Measurements from ENCODE around the gene QDPR. TPM values are rescaled to one million over a fixed set of nuclear protein-coding genes. Genes with fewer than 3 reads are reported as not detected.
"Not testable (repeated sequence)": the region's sequence is repeated elsewhere in the genome, so short reads cannot be mapped to it uniquely, and the experiment has no call there.

The QDPR gene
- total RNA-seq, 2 experiments from 2014 or later, result 26.8 TPM

DNA sequence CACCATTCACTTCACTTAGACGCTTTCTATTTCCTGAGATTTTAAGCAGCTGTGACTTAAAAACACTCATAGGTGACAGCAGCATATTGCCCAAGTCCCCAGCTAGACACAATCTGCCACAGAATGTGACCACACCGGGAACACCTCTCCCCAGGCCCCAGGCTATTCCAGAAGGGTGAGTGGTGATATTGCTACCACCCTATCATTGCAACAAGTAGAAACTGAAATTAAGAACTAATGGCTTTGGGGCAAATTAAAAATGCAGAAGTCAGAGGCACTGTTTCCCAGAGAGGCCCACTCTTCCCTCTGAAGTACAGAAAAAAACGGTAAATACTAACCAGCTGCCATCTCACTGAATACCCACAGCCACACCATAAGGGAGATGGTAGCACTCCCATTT lies 35.0 kb downstream of the QDPR start:
- no peaks in the 10 kb centered on the region for H3K36me3 Mint-ChIP-seq (ENCODE audit: low read depth)
- H3K27me3 Mint-ChIP-seq, result no peaks in the 10 kb centered on the region
- no peak overlapping the region for H3K27ac Mint-ChIP-seq
- no peak overlapping the region for H3K4me3 Mint-ChIP-seq
- POLR2A ChIA-PET, result no interaction called here
- H3K9me3 Mint-ChIP-seq, result no peaks in the 10 kb centered on the region
- CTCF ChIA-PET, result no interaction called here
- no peak for DNase-seq
- H3K4me1 Mint-ChIP-seq, result peaks cover 2% of the 10 kb centered on the region

DNA sequence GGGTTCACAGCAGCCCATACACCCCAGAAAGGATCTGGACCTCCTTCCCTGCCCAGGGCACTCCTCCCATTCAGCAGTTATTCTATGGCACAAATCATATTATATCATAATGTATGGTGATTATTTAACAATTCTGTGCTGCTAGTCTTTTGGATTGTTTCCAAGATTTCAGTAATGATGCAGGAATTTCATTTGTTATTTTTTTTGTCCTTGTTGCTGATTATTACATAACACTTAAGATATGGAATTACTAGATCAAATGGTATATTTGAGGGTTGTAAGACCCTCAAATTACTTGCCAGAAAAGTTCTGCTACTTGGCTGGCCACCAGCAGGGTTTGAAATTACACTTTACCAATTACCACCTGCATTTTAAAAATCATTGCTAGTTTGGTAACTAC lies 36.4 kb downstream of the QDPR start:
- no peak overlapping the region for H3K27ac Mint-ChIP-seq
- ChIA-PET POLR2A (no interaction called here), CTCF (no interaction called here)
- no peak overlapping the region for H3K4me3 Mint-ChIP-seq
- DNase-seq, result no peak
- H3K9me3 Mint-ChIP-seq, result no peaks in the 10 kb centered on the region
- no peaks in the 10 kb centered on the region for H3K36me3 Mint-ChIP-seq (ENCODE audit: low read depth)
- H3K27me3 Mint-ChIP-seq, result no peaks in the 10 kb centered on the region
- peaks cover 2% of the 10 kb centered on the region for H3K4me1 Mint-ChIP-seq

DNA sequence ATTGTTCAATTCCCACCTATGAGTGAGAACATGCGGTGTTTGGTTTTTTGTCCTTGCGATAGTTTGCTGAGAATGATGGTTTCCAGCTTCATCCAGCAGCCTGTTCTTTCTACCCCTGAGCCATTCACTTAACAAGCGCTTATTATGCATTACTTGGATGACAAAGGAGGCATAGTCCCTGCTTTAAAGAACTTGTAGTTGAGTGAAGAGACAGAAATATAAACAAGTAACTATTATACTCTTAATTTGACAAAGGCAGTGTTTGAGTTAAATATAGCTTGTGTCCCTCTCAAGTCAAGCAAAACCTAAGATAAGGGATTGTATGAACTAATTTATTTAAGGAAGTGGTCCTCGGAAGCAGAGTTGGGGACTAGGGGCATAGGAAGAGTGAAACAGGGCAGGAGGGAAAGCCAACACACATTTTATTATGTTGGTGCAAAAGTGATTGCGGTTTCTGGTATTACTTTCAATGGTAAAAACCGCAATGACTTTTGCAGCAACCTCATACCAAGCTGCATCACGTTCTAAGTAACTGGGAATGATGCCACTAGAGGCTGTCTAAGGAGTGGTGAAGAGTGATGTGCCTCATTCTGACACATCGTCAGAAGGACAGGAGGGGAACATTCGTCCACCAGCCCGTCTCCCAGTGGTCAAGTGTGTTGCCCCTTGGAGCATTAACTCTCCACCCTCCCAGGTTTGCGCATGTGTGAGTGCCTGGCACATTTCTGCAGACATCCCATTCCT lies 41.8 kb downstream of the QDPR start:
- POLR2A ChIA-PET, result no interaction called here
- no peak overlapping the region for H3K4me3 Mint-ChIP-seq
- no peak for DNase-seq
- H3K27ac Mint-ChIP-seq, result no peak overlapping the region
- H3K27me3 Mint-ChIP-seq, result no peaks in the 10 kb centered on the region
- H3K9me3 Mint-ChIP-seq, result no peaks in the 10 kb centered on the region
- CTCF ChIA-PET, result interaction anchor here (1.3 to 1.4 kb wide), 2 partner anchors 18 kb away, joined by 3 read pairs; no protein-coding TSS in a partner anchor
- no peaks in the 10 kb centered on the region for H3K4me1 Mint-ChIP-seq
- H3K36me3 Mint-ChIP-seq (ENCODE audit: low read depth), result no peaks in the 10 kb centered on the region

DNA sequence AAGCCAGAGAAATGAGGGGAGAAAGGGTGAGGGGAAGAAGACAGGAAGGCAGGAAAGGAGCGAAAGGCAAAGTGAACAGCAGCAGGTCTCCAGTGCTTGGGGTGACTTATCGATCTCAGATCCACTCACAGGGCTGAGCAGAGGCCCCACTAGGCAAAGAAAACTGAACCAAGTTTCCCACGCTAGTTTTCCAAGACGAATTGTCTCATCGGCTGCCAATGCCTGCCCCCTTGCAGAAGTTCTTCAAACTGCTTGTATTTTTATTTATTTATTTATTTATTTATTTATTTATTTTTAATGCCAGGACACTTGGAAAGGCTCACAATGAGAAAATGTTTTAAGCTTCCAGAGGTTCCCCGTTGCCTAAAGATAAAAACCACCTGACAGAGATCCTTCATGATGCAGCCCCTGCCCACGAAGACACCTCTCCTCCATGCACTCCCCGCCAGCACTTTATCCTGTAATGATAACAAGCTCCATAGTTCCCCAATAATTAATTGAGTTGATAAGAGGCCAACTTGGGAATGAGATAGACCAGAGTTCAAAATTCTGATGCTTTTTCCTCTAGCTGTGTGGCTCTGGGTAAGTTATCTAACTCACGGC lies 43.2 kb downstream of the QDPR start:
- Mint-ChIP-seq H3K4me3 (no peak overlapping the region), H3K36me3 (ENCODE audit: low read depth) (no peaks in the 10 kb centered on the region), H3K9me3 (no peaks in the 10 kb centered on the region), H3K27me3 (no peaks in the 10 kb centered on the region), H3K27ac (no peak overlapping the region), H3K4me1 (no peaks in the 10 kb centered on the region)
- ChIA-PET POLR2A (no interaction called here), CTCF (interaction anchor here (1.4 kb wide), 1 partner anchor 17 kb away, joined by 3 read pairs; no protein-coding TSS in a partner anchor)
- no peak for DNase-seq

DNA sequence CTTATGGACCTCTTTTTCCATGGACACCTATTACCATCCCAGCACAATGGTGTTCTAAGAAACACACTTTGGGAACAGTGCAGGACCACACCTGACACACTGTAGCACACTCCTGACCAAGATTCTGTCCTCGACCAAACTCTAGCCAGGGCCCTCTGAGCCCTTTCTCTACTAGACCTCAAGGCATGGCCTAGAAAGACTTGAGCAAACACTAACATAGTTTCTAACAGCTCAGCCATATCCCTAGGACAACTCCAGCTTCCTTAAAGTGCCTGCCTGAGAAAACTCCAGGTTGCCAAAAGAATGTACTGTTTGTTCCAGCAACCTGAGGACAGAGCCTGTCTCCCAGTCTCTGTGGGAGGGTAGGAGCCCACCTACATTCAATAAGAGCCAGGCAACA lies 48.3 kb downstream of the QDPR start:
- Mint-ChIP-seq H3K9me3 (no peaks in the 10 kb centered on the region), H3K27me3 (no peaks in the 10 kb centered on the region), H3K4me3 (no peak overlapping the region), H3K36me3 (ENCODE audit: low read depth) (no peaks in the 10 kb centered on the region), H3K27ac (no peak overlapping the region), H3K4me1 (no peaks in the 10 kb centered on the region)
- CTCF ChIA-PET, result no interaction called here
- POLR2A ChIA-PET, result no interaction called here
- no peak for DNase-seq

DNA sequence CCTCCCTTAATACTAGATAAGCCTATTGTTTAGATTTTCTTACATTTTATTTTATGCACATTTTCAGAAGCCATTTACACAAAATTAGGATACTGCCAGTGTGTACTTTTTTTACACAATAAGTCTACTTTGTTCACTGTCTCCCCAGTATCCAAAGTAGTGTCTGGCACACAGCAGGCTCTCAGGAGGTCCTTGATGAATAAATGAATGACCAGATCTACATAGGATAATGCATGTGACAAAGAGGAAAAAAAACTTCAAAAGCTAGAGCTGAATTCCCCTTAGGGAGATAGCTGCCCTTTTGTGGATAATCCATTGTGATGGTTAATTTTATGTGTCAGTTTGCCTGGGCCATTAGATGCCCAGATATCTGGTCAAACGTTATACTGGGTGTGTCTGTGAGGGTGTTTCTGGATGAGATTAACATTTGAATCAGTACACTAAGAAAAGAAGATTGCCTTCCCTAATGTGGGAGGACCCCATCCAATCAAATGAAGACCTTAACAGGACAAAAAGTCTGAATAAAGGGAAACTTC lies 61.6 kb downstream of the QDPR start:
- ChIA-PET POLR2A (no interaction called here), CTCF (no interaction called here)
- H3K9me3 Mint-ChIP-seq, result no peaks in the 10 kb centered on the region
- peaks cover 3% of the 10 kb centered on the region for H3K4me1 Mint-ChIP-seq
- no peaks in the 10 kb centered on the region for H3K36me3 Mint-ChIP-seq (ENCODE audit: low read depth)
- no peak for DNase-seq
- no peaks in the 10 kb centered on the region for H3K27me3 Mint-ChIP-seq
- H3K27ac Mint-ChIP-seq, result no peak overlapping the region
- H3K4me3 Mint-ChIP-seq, result no peak overlapping the region

DNA sequence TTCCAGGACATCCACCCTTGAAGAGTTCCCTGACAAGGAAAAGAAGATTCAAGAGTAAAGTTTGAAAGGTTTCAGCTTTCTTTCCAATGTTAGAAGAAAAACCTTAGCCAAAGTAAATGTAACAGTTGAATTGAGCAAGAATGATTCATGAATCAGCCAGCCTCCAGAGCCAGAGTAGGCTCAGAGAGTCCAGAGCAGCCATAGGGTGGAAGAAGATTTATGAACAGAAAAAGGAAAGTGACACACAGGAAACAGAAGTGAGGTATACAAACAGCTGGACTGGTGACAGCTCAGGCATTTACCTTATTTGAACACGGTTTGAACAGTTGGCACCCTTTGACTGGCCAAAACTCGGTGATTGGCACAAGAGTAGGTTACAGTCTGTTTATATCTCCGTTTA lies 63.2 kb downstream of the QDPR start:
- Mint-ChIP-seq H3K27me3 (no peaks in the 10 kb centered on the region), H3K4me3 (no peak overlapping the region), H3K36me3 (ENCODE audit: low read depth) (no peaks in the 10 kb centered on the region), H3K9me3 (no peaks in the 10 kb centered on the region), H3K27ac (no peak overlapping the region), H3K4me1 (peaks cover 3% of the 10 kb centered on the region)
- ChIA-PET POLR2A (no interaction called here), CTCF (no interaction called here)
- DNase-seq, result no peak

DNA sequence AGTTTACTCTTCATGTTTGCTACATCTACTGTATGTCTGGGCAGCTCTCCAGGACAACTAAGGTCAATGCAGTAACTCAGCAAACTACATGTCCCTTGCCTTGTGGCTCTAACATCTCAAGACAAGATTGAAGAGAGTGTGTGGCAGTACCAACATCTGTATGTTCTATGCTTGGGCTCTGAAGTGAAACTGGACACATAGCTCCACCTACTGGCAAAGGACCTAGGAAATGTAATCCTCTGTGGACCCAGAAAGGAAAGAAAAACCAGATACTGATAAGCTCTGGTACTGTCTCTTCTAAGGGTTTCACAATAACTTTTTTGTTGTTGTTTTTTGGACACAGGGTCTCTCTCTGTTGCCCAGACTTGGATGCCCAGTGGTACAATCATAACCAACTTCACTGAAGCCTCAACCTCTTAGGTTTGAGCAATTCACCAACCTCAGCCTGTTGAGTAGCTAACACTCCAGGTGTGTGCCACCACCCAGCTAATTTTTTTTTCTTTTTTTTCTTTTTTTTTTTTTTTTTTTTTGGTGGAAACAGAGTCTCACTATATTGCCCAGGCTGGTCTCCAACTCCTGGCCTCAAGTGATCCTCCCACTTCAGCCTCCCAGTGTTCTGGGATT lies 64.1 kb downstream of the QDPR start:
- H3K27me3 Mint-ChIP-seq, result no peaks in the 10 kb centered on the region
- ChIA-PET POLR2A (no interaction called here), CTCF (interaction anchor here (0.7 to 1.9 kb wide), 10 partner anchors 10 to 531 kb away, joined by 3 to 9 read pairs (median 4); no protein-coding TSS in a partner anchor)
- H3K27ac Mint-ChIP-seq, result no peak overlapping the region
- DNase-seq, result peak; percentile 77
- H3K4me1 Mint-ChIP-seq, result peaks cover 3% of the 10 kb centered on the region
- no peaks in the 10 kb centered on the region for H3K9me3 Mint-ChIP-seq
- H3K36me3 Mint-ChIP-seq (ENCODE audit: low read depth), result no peaks in the 10 kb centered on the region
- H3K4me3 Mint-ChIP-seq, result no peak overlapping the region

DNA sequence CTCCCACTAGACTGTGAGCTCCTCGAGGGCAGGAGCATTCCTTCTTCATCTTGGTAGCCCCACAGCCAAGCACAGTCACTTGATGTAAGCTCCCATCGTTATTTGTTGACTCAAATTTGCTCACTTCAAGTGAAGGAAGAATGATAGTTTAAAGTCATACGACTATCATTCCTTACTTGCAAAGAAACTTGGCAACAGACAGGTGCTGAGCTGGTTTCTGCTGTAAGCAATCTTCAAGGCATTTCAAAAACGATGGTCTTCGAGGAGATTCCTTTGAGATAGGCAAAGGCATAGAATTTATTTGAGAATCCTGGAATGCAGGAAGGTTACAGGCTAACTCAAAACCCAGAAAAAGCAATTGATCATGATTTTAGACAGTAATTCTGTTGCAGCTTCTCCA lies 64.8 kb downstream of the QDPR start:
- ChIA-PET CTCF (interaction anchor here (0.8 to 1.9 kb wide), 6 partner anchors 10 to 97 kb away, joined by 3 to 9 read pairs (median 4); no protein-coding TSS in a partner anchor), POLR2A (no interaction called here)
- no peak overlapping the region for H3K27ac Mint-ChIP-seq

DNA sequence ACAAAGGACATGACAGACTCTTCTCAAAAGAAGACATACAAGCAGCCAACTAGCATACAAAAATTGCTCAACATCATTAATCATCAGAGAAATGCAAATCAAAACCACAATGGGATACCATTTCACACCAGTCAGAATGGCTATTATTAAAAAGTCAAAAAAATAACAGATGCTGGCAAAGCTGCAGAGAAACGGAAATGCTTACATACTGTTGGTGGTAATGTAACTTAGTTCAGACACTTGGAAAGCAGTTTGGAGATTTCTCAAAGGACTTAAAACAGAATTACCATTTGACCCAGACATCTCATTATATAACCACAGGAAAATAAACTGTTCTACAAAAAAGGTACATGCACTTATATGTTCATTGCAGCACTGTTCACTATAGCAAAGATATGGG lies 69.4 kb downstream of the QDPR start:
- H3K9me3 Mint-ChIP-seq; POLR2A ChIA-PET; H3K4me1 Mint-ChIP-seq; H3K4me3 Mint-ChIP-seq; CTCF ChIA-PET; DNase-seq; H3K27me3 Mint-ChIP-seq; H3K36me3 Mint-ChIP-seq (ENCODE audit: low read depth); H3K27ac Mint-ChIP-seq: not testable (repeated sequence)

More for the DNA sequence above, 64.8 kb downstream of the QDPR start:
- DNase-seq, result no peak
- Mint-ChIP-seq H3K27me3 (no peaks in the 10 kb centered on the region), H3K36me3 (ENCODE audit: low read depth) (no peaks in the 10 kb centered on the region), H3K9me3 (no peaks in the 10 kb centered on the region), H3K4me1 (peaks cover 3% of the 10 kb centered on the region), H3K4me3 (no peak overlapping the region)

DNA sequence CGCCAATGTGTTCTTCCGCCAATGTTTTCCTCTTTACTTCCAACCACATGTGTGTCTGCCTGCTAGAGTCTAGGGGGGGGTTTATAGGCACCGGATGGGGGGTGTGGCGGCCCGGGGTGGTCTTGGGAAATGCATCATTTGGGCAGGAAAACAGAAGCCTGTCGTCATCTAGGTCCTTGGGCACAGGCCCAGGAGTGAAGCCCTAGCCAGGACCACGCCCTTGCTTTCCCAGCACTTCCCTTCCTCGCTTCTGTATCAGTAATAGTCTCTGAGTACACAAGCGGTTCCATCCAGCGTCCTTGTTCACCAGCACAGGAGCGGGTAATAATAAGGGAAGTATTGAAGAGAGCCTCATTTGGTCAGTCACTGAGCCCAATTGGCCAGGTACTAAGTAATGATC lies 74.5 kb downstream of the QDPR start:
- DNase-seq, result no peak
- Mint-ChIP-seq H3K4me1 (no peaks in the 10 kb centered on the region), H3K4me3 (no peak overlapping the region), H3K27me3 (no peaks in the 10 kb centered on the region), H3K27ac (no peak overlapping the region), H3K36me3 (ENCODE audit: low read depth) (no peaks in the 10 kb centered on the region), H3K9me3 (peaks cover 5% of the 10 kb centered on the region)
- ChIA-PET CTCF (no interaction called here), POLR2A (no interaction called here)

DNA sequence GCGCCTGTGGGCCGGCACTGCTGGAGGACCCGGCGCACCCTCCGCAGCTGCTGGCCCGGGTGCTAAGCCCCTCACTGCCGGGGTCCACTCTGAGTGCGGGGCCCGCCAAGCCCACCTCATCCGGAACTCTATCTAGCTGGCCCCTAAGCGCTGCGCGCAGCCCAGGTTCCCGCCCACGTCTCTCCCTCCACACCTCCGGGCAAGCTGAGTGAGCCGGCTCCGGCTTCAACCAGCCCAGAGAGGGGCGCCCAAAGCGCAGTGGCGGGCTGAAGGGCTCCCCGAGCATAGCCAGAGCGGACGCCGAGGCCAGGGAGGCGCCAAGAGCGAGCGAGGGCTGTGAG lies 75.2 kb downstream of the QDPR start:
- CTCF ChIA-PET, result interaction anchor here (0.6 kb wide), 1 partner anchor 59 kb away, joined by 3 read pairs; no protein-coding TSS in a partner anchor
- Mint-ChIP-seq H3K27me3 (no peaks in the 10 kb centered on the region), H3K27ac (no peak overlapping the region), H3K9me3 (peaks cover 5% of the 10 kb centered on the region), H3K4me1 (no peaks in the 10 kb centered on the region), H3K4me3 (no peak overlapping the region), H3K36me3 (ENCODE audit: low read depth) (no peaks in the 10 kb centered on the region)
- POLR2A ChIA-PET, result no interaction called here
- DNase-seq, result no peak

All from activated CD4-positive, alpha-beta T cell treated with anti-CD3 and anti-CD28 coated beads, Interleukin-2, amount 10 ng/mL, durations not matched to agents 7 days and 5 days (primary cell).